Fibroblast of skin of scalp (primary cell): ENCODE measurements around the gene MRPL44. TPM values are rescaled to one million over a fixed set of nuclear protein-coding genes. Genes with fewer than 3 reads are reported as not detected.
A peak's percentile ranks its signal among the peaks of the same experiment; 100 is the strongest.

Experiments used
- DNase-seq: peaks from one replicate; pipeline ENCODE4 v3.0.0-alpha.2; 2013
- polyA plus RNA-seq, 2 experiments: library from polyadenylated mRNA; unstranded; fragments of 120-200 nt; gene quantifications; one replicate each; pipeline ENCODE4 v1.2.1, GENCODE V29; 2013; ENCODE audit not compliant: insufficient read length in 2 of 2

The MRPL44 gene
- polyA plus RNA-seq (2013, experiment 1 of 2; ENCODE audit: insufficient read length), result 21.4 TPM
- 23.1 TPM for polyA plus RNA-seq (2013, experiment 2 of 2; ENCODE audit: insufficient read length)

GRCh38 chr2:223957092-223957851 lies at the start of gene MRPL44:
Gene MRPL44 (plus strand): TSS chr2:223957463. CDS start chr2:223957473, 10 bp downstream.
- DNase-seq, result peak; percentile 96

GRCh38 chr2:223908304-223908998 lies 48.8 kb upstream of the MRPL44 start:
- no peak for DNase-seq

DNA sequence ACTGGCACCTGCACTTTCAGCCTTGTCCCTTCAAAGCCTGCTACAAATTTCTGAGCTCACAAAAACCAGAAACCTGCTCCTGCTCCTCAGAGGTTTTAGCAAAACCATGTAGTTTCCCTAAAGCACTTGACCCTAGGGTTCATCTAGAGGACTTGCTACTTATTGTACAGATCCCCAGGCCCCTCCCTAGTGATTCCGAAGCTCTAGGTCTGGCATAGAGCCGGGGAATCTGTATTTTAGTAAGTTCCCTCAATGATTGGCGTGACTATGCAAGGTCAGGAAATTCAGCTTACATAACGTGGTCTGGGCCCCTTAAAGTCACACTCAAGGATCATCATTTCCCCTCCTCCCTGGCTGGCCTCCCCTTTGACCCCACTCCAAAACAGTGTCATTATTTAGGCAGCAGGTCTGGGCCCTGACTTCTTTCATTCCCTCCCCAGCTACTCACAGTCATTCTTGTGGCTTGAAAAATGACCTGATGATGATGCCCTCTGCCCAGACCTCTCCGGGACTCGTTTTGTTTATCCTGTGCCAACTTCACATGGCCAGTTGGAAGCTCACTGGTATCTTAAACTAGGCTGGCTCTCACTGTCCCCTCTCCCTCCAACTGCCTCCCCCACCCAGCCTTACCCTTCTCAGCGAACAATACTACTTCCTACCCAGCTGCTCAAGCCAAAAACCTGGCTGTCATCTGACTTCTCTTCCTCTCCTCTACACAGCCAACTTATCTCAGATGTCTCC lies 48.1 kb upstream of the MRPL44 start:
- no peak for DNase-seq

DNA sequence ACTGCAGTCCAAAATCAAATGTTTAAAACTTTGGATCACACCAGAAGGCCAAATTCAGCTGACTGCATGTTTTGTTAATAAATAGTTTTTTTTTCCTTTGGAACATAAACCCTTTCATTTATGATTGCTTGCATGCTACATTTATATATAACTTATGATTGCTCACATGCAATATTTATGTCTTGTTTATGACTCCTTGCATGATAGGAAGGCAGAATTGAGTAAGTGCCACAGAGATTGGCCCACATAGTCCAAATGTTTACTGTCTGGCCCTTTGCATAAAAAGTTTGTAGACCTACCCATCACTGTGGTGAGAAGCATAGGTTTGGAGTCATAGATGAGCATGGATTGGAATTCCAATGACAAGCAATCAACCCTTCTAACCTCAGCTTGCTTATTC lies 42.9 kb upstream of the MRPL44 start:
- no peak for DNase-seq

GRCh38 chr2:223915071-223915470 lies 42.2 kb upstream of the MRPL44 start:
- DNase-seq, result no peak

DNA sequence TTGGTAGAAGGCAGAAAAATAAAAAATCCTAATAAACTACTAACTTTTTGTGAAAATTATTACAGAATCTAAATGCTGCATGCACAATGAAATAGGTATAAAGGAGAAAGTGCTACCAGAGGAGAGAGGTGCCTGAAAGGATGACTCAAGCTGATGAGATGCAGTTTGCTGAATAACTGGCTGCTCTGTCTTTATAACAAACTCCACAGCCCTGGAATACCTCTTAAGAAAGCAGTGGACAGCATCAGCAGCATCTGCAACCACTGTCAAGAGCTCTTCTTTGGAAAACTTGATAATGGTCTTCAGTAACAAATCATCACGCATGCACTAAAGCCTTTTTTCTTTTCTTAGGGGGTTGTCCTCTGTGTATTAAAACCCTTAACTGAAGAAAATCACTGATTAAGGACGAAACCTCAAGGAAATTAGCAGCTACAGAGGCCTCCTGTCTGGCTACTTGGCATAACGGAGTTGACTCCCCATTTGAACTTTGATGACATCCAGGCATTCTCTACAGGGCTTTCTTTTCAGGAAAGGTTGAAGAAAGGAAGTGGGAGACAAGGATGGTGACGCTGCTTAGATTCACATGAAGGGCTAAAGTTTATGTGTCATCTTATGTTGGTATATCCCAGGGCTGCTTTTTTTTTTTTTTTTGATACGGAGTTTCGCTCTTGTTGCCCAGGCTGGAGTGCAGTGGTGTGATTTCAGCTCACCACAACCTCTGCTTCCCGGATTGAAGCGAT lies 40.9 kb upstream of the MRPL44 start:
- no peak for DNase-seq

GRCh38 chr2:223918671-223919134 lies 38.6 kb upstream of the MRPL44 start:
- no peak for DNase-seq

DNA sequence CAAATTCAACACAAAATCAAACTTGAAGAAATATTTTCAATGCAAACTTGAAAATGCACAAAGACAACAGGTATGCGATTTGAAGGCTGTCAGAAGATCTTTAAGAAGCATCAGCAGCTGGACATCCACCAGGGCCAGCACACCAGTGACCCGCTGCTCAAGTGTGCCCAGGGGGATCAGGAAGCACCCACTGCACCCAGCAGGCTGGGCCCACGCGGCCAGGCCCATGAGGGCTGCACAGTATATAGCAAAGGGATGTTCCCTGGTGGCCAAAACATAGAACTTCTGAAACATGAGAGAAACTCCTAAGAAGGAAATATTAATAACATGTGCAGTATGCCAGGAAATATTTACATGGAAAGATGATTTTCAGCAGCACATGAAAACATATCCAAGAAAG lies 37.2 kb upstream of the MRPL44 start:
- DNase-seq, result no peak

- no peak for DNase-seq
Observed at GRCh38 chr2:223921204-223921603, 36.1 kb upstream of the MRPL44 start.

- DNase-seq, result no peak
Observed at GRCh38 chr2:223922308-223922707, 35.0 kb upstream of the MRPL44 start.

DNA sequence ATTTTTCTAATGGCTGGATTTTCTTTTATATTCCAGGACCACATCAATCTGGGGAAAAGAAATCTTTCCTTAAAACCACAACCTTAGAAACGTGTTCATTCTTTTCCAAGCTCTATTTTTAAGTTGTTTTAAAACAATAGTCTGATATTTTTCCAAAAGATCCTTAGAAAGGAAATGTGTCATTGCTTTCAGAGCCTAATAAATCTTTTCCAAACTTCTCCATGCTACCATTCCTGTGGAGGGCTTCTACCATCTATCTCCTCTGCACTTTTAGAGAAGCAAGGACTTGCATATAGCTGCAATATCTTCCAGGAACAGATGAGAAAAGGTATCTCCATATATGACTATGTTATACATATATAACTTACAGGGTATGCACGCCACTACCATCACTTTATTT lies 33.3 kb upstream of the MRPL44 start:
- no peak for DNase-seq

DNA sequence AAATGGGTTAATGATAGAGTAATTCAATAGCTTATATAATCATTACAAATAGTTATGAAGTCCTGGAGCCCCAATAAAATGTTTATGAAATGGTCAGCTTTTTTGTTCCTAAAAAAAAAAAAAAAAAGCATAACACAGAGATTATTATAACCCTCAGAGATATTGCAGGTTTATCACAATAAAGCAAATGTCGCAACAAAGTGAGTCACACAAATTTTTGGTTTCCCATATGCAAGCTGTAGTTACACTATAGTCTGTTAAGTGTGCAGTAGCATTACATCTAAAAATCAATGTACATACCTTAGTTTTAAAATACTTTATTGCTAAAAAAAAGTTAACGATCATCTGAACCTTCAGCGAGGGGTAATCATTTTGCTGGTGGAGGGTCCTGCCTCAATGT lies 32.2 kb upstream of the MRPL44 start:
- DNase-seq, result peak; percentile 43

DNA sequence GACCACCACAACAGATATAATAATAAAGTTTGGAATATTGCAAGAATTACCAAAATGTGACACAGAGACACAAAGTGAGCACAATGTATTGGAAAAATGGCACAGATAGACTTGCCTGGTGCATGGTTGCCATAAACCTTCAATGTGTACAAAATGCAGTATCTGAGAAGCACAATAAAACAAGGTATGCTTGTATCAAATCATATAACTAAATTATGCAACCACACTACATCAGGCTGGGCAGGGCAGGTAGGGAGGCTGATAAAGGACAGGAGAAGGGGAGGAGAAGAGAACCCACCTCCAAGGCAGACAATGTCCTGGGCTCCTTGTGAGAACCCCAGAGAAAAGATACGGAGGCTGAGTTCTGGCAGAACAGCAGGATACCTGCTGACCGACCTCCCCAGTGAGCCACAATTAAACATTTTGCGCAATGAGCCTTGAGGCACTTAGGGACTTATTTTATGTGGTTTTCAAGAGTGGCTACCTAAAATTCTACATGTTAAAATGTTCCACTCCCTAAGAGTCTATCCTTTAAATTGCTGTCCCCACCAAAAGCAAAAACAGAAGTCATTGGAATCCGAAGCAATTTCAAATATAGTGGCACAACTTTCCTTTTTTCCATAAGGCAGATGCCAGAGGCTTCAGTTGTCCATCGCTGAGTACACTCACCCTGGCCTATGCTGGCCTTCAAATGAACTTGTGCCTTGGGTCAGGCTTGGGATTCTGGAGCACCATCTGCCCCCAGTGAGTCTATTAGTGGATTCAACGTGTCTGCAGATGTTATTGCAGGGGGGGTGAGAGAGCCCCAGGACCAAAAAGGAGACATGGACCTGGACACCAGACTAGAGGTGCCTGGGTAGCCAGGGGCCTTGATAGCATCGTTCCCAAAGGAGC lies 28.9 kb upstream of the MRPL44 start:
- no peak for DNase-seq

- DNase-seq, result no peak
Observed at GRCh38 chr2:223929571-223930102, 27.6 kb upstream of the MRPL44 start.

GRCh38 chr2:223930103-223930976 lies 26.9 kb upstream of the MRPL44 start:
- DNase-seq, result no peak

GRCh38 chr2:223932816-223933800 lies 24.2 kb upstream of the MRPL44 start:
- DNase-seq, result no peak

- no peak for DNase-seq
Observed at GRCh38 chr2:223934870-223935269, 22.4 kb upstream of the MRPL44 start.

- DNase-seq, result no peak
Observed at GRCh38 chr2:223935459-223936125, 21.7 kb upstream of the MRPL44 start.
